HL-60 (cell line): Measurements from ENCODE around the gene NTRK2.

ENCODE experiments used
- CTCF ChIP-seq: IDR thresholded peaks from one replicate; pipeline ENCODE4 v1.5.1; 2011; ENCODE audit warnings: low read length, control low read depth, inconsistent platforms; ENCODE audit not compliant: insufficient read depth
- POLR2AphosphoS5 ChIP-seq: IDR thresholded peaks from 2 replicates; pipeline ENCODE4 v1.6.1; 2012; ENCODE audit warnings: low read depth
- SPI1 ChIP-seq: IDR thresholded peaks from 2 replicates; pipeline ENCODE4 v1.6.1; 2012; ENCODE audit warnings: low read depth, mild to moderate bottlenecking, borderline replicate concordance

GRCh38 chr9:84879631-84880030 lies 210.1 kb downstream of the NTRK2 start:
- no peak for TF ChIP-seq CTCF
- no peak for TF ChIP-seq POLR2AphosphoS5
- TF ChIP-seq SPI1: no peak
